HEK293T (cell line): ENCODE results near the gene LARP1.

Experiments
- FOXK2 ChIP-seq: fragments of 450-650 bp; IDR thresholded peaks from 2 replicates; pipeline ENCODE4 v1.6.1; 2016; ENCODE audit warnings: mild to moderate bottlenecking
- TARDBP ChIP-seq: fragments of 450-650 bp; IDR thresholded peaks from 2 replicates; pipeline ENCODE4 v1.6.1; 2016
- ZNF384 ChIP-seq: fragments of 450-650 bp; IDR thresholded peaks from 2 replicates; pipeline ENCODE4 v1.6.1; 2016

DNA sequence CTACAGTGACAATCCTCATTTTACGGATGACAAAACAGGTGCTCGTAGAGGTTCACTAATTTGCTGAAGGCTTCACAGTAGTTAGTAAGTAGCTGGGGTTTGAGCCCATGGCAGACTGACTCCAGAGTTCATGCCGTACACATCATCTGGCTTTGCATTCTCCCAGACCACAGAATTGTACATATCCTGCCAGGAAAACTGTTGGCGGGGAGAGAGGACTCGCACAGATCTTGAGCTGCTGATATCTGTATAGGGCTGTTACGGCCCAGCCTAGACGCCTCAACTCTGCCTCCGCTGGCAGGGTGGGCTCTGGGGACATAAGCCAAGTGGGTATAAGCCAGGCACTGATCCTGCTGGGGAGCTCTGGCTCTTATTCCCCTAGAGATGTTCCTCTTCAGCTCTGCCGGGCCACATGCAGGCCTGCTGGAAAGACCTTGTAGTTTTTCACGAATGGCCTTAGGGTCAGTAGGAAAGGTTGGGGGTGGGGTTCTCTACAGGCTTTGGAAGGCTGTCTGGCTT is 16.3 kb downstream of the LARP1 start:
- TF ChIP-seq FOXK2 (no peak), TARDBP (no peak), ZNF384 (no peak)
